GM06990 (cell line): Measurements from ENCODE around the gene SORCS1.

Experiments used
- DNase-seq: peaks from one replicate; pipeline ENCODE4 v3.0.0-alpha.2; 2011; ENCODE audit not compliant: insufficient read length; ENCODE audit errors: extremely low read depth
- H3K27me3 ChIP-seq: replicated peaks from 2 replicates; pipeline ENCODE4 v1.6.0; 2011; ENCODE audit warnings: low read length; ENCODE audit not compliant: control insufficient read depth, insufficient read depth
- H3K36me3 ChIP-seq: 2 replicates; pipeline ENCODE4 v1.5.1; 2011; ENCODE audit warnings: low read length; ENCODE audit not compliant: control insufficient read depth, insufficient read depth
- H3K4me3 ChIP-seq: replicated peaks from 2 replicates; pipeline ENCODE4 v1.5.1; 2011; ENCODE audit warnings: low read depth, mild to moderate bottlenecking, control low read depth, low read length
- TF ChIP-seq, protein P1 (sequence below): IDR thresholded peaks from 2 replicates; pipeline ENCODE4 v1.5.1; 2011; ENCODE audit warnings: low read length, control low read depth, mild to moderate bottlenecking, inconsistent platforms; ENCODE audit not compliant: insufficient read depth, poor library complexity, severe bottlenecking

Gene SORCS1

DNA sequence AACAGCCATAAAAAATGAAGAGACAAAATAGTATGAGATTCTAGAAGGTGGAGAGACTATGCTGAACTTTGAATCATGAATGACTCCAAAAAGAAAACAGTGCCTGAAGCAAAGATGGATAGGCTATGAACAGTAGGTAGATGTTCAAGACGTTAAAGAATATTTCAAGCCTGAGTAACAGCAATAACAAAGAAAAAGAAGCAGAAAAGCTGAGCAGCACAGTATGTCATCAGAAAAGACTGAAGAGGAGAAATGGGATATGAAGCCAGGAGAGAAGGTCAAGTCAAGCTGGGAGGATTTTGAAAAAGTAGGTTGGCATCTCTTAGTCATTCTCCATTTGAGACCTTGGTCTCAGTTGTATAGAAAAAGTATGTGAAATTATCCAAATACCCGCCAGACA lies 484.4 kb downstream of the SORCS1 start:
- Histone ChIP-seq H3K36me3 (no peaks in the 10 kb centered on the region), H3K27me3 (no peaks in the 10 kb centered on the region), H3K4me3 (no peak overlapping the region)
- no peak for DNase-seq
- TF ChIP-seq, protein P1, sequence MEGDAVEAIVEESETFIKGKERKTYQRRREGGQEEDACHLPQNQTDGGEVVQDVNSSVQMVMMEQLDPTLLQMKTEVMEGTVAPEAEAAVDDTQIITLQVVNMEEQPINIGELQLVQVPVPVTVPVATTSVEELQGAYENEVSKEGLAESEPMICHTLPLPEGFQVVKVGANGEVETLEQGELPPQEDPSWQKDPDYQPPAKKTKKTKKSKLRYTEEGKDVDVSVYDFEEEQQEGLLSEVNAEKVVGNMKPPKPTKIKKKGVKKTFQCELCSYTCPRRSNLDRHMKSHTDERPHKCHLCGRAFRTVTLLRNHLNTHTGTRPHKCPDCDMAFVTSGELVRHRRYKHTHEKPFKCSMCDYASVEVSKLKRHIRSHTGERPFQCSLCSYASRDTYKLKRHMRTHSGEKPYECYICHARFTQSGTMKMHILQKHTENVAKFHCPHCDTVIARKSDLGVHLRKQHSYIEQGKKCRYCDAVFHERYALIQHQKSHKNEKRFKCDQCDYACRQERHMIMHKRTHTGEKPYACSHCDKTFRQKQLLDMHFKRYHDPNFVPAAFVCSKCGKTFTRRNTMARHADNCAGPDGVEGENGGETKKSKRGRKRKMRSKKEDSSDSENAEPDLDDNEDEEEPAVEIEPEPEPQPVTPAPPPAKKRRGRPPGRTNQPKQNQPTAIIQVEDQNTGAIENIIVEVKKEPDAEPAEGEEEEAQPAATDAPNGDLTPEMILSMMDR, result no peak

DNA sequence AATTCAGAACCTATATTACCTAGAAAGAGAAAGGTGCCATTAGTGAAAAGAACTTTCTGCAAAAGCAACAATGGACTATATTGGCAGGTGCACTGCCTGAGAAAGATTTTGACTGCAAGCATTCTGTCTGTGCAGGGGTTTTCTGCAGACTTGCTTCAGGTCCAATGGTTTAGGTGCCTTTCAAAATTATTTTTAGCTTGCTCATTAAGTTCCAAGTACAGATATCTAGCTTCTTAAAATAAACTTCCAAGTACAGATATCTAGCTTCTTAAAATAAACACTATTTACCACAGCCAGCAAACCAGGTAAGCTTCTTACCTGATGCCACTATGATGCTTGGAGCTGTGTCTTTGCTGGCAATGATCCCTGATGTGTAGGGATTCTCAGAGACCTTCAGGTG lies 485.2 kb downstream of the SORCS1 start:
- TF ChIP-seq, protein P1, result no peak
- no peak for DNase-seq
- no peak overlapping the region for H3K4me3 ChIP-seq
- no peaks in the 10 kb centered on the region for H3K36me3 ChIP-seq
- H3K27me3 ChIP-seq, result no peaks in the 10 kb centered on the region

DNA sequence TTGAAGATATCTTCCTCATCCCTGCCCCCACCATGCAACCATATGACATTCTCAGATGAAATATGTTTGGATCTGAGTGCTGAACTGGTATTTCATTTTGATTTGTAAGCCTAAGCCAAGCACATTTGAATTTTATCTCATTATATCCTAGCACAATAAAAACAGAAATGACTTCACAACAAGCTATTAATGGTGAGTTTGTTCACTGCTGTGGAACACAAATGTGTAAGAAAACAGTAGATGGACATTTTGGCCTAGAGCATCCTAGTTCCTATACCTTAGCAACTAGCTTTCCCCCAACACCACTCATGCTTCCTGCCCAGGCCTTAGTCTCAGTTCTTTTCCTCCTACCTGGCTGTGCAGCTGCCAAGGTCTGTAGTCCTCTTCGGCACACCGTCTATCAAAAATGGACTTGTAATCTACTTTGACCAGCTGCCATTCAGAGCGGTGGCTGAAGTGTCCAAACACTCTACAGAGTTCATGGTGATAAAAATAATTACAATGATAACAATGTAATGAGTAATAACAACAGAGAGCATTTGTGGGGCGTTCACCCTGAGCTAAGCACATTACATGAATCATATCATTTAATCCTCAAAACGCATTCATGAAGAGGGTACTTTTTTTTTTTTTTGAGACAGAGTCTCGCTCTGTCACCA lies 491.9 kb downstream of the SORCS1 start:
- no peaks in the 10 kb centered on the region for H3K27me3 ChIP-seq
- H3K4me3 ChIP-seq, result no peak overlapping the region
- DNase-seq, result no peak
- no peaks in the 10 kb centered on the region for H3K36me3 ChIP-seq
- TF ChIP-seq, protein P1, result no peak

DNA sequence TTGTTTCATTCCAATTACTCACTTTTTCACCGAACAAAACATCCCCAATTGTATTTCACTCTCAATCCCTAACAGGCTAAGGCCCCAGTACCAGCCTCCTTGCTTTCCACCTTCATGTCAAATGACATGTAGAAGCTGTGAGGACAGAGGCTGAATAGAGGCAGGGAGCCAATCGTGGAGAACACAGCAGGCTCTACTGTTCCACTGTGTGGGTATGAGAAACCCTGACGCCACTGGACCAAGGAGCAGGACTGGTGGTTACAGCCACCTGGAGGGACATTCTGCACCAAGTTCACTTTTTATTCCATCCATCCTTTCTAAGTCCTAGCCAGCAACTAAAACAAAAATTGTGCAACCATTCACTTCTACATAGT lies 502.8 kb downstream of the SORCS1 start:
- TF ChIP-seq, protein P1, result no peak
- no peak for DNase-seq
- H3K4me3 ChIP-seq, result no peak overlapping the region
- no peaks in the 10 kb centered on the region for H3K36me3 ChIP-seq
- no peaks in the 10 kb centered on the region for H3K27me3 ChIP-seq

DNA sequence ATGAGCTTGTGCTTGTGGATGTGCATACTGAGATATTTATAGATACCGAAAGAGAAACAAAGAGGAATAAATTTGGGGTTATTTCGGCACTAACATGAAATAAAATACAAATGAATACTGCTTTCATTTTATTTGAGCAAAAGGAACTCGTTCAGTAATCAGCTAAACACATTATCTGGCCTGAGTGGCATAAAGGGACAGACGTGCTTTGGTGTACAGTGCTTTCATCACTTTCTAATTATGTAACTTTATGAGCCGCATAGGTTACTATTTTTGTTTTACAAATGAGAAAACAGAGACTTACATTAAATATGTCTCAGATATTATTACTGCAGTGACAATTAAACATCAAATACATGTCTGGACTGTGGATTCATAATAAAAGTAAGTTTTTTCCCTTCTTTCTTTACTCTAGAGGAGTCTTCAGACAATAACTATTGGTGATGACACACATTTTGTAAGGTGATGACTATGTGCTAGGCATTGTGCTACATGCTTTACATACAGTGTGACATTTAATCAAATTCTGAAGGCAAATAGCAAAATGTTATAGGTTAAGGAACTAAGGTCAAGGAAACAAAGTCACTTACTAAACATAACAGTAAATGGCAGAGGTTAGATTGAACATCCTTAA lies 503.3 kb downstream of the SORCS1 start:
- DNase-seq, result no peak
- no peak overlapping the region for H3K4me3 ChIP-seq
- no peaks in the 10 kb centered on the region for H3K27me3 ChIP-seq
- no peaks in the 10 kb centered on the region for H3K36me3 ChIP-seq
- TF ChIP-seq, protein P1, result no peak
